ENCODE measurements around the gene MIOS.
"Not testable (repeated sequence)": the region's sequence is repeated elsewhere in the genome, so short reads cannot be mapped to it uniquely, and the experiment has no call there.

The MIOS gene

DNA sequence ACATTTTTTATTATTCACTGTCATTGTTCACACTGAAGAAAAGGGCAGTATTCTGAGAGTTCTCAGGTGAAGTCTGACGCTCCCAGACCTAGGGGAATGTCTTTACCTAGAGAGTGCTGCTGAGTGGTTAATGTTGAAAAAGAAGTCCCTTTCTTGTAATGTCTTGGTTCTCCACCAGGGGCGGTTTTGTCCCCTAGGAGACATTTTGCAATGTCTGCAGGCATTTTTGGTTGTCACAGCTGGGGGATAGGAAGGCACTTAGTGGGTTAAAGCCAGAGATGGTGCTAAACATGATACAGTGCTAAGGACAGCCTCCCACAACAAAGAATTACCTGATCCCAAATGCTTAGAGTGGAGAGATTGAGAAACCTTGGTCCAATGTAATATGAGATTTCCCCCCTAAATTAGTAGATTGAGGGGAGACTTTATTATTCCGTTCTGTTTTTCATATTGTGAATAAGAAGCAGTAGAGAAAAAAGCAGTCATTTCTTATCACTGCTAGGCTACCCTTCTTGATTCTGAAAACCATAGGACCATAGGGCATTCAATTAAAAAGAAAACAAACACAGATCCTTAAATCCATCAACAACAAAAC, 87.0 kb downstream of the MIOS start:
- Histone ChIP-seq H3K4me1 (no peaks in the 10 kb centered on the region), H3K36me3 (no peaks in the 10 kb centered on the region), H4K20me1 (no peaks in the 10 kb centered on the region), H3K4me3 (no peak overlapping the region), H3K27me3 (no peaks in the 10 kb centered on the region), H3K4me2 (no peak overlapping the region), H3K27ac (no peak overlapping the region), H3K9ac (no peak overlapping the region), H3K9me3 (peaks cover 25% of the 10 kb centered on the region)
- TF ChIP-seq Cebpa-rat (IDR thresholded peaks at IDR 0.05) = no peak

DNA sequence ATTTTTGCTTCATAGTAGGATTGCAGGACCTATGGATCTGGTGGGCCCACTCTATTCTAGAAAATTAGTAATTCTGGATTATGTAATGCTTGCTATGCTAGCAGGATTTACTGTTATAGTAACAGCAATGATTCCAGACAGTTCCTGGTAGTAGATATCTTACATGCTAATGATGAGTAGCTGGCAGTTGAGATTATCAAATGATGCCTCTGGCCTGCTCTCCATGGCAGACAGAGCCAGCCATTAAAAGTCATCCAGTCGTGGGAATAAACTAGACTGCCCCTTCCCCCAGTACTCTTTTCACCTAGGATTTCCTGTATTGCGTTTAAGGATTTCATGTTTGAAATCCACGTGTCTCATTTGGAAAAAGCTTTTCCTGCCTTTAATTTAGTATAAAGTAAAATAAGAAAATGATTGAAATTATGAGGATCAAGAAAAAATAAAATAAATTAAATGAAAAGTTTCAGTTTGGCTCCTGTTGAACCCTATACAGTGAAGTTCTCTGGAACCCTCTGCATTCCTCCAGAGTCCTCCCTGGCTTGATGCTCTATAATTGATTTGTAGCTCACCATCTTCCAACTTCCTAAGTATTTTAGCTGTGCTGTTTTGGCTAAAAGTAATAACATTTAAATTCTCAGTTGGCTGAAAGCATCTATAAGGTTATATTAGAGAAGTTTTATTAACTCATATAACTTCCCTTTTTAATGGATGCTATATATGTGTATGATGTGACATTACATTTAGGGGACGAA, 88.5 kb downstream of the MIOS start:
- TF ChIP-seq Cebpa-rat (IDR thresholded peaks at IDR 0.05) = no peak
- Histone ChIP-seq H3K4me2 (no peak overlapping the region), H3K27me3 (no peaks in the 10 kb centered on the region), H4K20me1 (no peaks in the 10 kb centered on the region), H3K4me3 (no peak overlapping the region), H3K27ac (no peak overlapping the region), H3K9ac (no peak overlapping the region), H3K4me1 (no peaks in the 10 kb centered on the region), H3K36me3 (no peaks in the 10 kb centered on the region), H3K9me3 (peaks cover 35% of the 10 kb centered on the region)

DNA sequence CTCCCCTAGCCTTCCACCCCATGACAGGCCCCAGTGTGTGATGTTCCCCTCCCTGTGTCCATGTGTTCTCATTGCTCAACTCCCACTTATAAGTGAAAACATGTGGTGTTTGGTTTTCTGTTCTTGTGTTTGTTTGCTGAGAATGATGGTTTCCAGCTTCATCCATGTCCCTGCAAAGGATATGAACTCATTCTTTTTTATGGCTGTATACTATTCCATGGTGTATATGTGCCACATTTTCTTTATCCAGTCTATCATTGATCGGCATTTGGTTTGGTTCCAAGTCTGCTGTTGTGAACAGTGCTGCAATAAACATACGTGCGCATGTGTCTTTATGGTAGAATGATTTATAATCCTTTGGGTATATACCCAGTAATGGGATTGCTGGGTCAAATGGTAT, 89.8 kb downstream of the MIOS start:
- not testable (repeated sequence) for H4K20me1 ChIP-seq, H3K27me3 ChIP-seq

More for the DNA sequence above, 89.8 kb downstream of the MIOS start:
- not testable (repeated sequence) for H3K4me3 ChIP-seq, H3K4me2 ChIP-seq, H3K9ac ChIP-seq, H3K36me3 ChIP-seq, H3K4me1 ChIP-seq, H3K27ac ChIP-seq
- peaks cover 39% of the 10 kb centered on the region for H3K9me3 ChIP-seq

All from BLaER1 (cell line).